Esophagus muscularis mucosa (tissue), 4 donors: ENCODE data around the gene JAKMIP1.

ENCODE experiments used
- CTCF ChIP-seq, 3 experiments: fragments of 200-600 bp in 2 of 3; fragments of 450-650 bp in 1 of 3; sonication (generic) in 2 of 3; IDR thresholded peaks; one replicate each; pipeline ENCODE4 v1.5.1; 2017 to 2019; ENCODE audit warnings: antibody characterized with exemption in 3 of 3, mild to moderate bottlenecking in 2 of 3, moderate library complexity in 1 of 3
- EP300 ChIP-seq: sonication (generic); formaldehyde crosslinking; IDR thresholded peaks from one replicate; pipeline ENCODE4 v1.6.1; 2017; ENCODE audit warnings: antibody characterized with exemption
- POLR2A ChIP-seq: fragments of 450-650 bp; IDR thresholded peaks from one replicate; pipeline ENCODE4 v1.6.1; 2017; ENCODE audit warnings: antibody characterized with exemption, moderate library complexity, mild to moderate bottlenecking, low read depth

GRCh38 chr4:6134612-6135220 is 65.6 kb downstream of the JAKMIP1 start:
- TF ChIP-seq CTCF (IDR thresholded peaks at IDR 0.05) (no peak), POLR2A (no peak), EP300 (no peak)
